HL-60 (cell line): ENCODE measurements around the gene APCS.

ENCODE experiments used
- DNase-seq, 2 experiments: peaks; one replicate each; pipeline ENCODE4 v3.0.0-alpha.2; 2010 to 2020; ENCODE audit warnings: low read depth in 1 of 2, low spot score in 1 of 2
- H3K27ac ChIP-seq: fragments of 250-450 bp; sonication (Bioruptor Pico); replicated peaks from 2 replicates; pipeline ENCODE4 v1.5.1; 2020; ENCODE audit warnings: mild to moderate bottlenecking, moderate library complexity
- H3K27me3 ChIP-seq: fragments of 250-450 bp; sonication (Bioruptor Pico); 2 replicates; pipeline ENCODE4 v1.5.1; 2021; ENCODE audit warnings: mild to moderate bottlenecking, moderate library complexity; ENCODE audit not compliant: insufficient read depth, poor library complexity, severe bottlenecking
- H3K4me3 ChIP-seq: replicated peaks from 2 replicates; pipeline ENCODE4 v1.5.1; 2011; ENCODE audit warnings: mild to moderate bottlenecking, control low read depth, low read length; ENCODE audit not compliant: insufficient read depth
- CTCF ChIP-seq: IDR thresholded peaks from one replicate; pipeline ENCODE4 v1.5.1; 2011; ENCODE audit warnings: low read length, control low read depth, inconsistent platforms; ENCODE audit not compliant: insufficient read depth
- GABPA ChIP-seq: IDR thresholded peaks from 2 replicates; pipeline ENCODE4 v1.6.1; 2012; ENCODE audit warnings: low read depth
- POLR2AphosphoS5 ChIP-seq: IDR thresholded peaks from 2 replicates; pipeline ENCODE4 v1.6.1; 2012; ENCODE audit warnings: low read depth
- REST ChIP-seq: IDR thresholded peaks from 2 replicates; pipeline ENCODE4 v1.6.1; 2012; ENCODE audit warnings: low read depth; ENCODE audit not compliant: insufficient replicate concordance
- SPI1 ChIP-seq: IDR thresholded peaks from 2 replicates; pipeline ENCODE4 v1.6.1; 2012; ENCODE audit warnings: low read depth, mild to moderate bottlenecking, borderline replicate concordance

The APCS gene

DNA sequence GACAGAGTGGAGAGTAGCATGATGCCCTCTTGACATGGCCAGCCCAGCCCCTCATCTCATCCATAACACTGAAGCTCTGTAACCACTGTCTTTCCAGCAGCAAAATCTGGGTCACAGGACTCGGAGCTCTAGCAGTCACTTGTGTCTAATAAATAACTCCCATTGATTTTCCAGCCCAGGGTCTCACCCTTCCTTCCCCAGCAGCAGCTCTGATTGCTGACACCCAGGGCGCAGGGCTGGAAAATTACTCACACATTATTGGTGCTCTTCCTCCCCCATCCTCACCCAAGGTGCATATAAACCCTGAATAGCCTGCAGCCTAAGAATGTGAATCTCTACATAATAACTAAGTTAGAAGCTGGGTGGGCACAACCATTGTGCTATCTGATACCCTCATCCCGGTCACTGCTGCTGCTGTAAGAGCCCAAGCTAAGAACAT, 30.7 kb upstream of the APCS start:
- Histone ChIP-seq H3K27me3 (no peaks in the 10 kb centered on the region), H3K4me3 (no peak overlapping the region), H3K27ac (no peak overlapping the region)
- TF ChIP-seq CTCF (no peak), POLR2AphosphoS5 (no peak), REST (no peak), SPI1 (no peak), GABPA (no peak)
- no peak for DNase-seq

GRCh38 chr1:159560599-159560998, 27.0 kb upstream of the APCS start:
- no peak overlapping the region for H3K27ac ChIP-seq
- TF ChIP-seq CTCF (no peak), GABPA (no peak), POLR2AphosphoS5 (no peak), SPI1 (no peak), REST (no peak)
- H3K4me3 ChIP-seq = no peak overlapping the region
- no peaks in the 10 kb centered on the region for H3K27me3 ChIP-seq
- DNase-seq = no peak

DNA sequence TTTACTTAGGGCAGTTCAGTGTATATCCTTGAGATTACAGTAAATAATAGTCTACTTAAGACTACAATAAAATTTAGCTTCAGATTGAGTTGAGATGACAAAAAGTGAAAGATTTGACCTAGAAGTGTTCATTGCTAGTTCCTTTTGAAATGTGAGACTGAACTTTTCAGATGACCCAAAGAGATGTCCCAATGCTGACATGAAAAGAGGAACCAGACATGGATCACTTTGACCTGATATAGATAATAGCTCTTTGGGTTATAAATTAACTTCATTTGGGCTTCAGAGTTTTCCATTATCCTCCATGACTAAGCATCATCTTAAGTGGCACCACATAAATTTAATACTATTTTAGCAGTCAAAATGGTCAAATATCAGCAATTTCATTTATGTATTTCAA, 26.1 kb upstream of the APCS start:
- no peak for DNase-seq
- no peak for TF ChIP-seq CTCF
- TF ChIP-seq REST = no peak
- TF ChIP-seq SPI1 = no peak
- no peak for TF ChIP-seq POLR2AphosphoS5
- H3K27ac ChIP-seq = no peak overlapping the region
- H3K4me3 ChIP-seq = no peak overlapping the region
- no peaks in the 10 kb centered on the region for H3K27me3 ChIP-seq
